HepG2 (cell line): Measurements from ENCODE around the gene RSKR. TPM values are rescaled to one million over a fixed set of nuclear protein-coding genes. Genes with fewer than 3 reads are reported as not detected.

Source experiments
- ATAC-seq: fragments of 200-7000 bp; cut with Tn5 transposase; 3 replicates; pipeline ENCODE4 v1.9.1; 2020; ENCODE audit warnings: mild to moderate bottlenecking, moderate library complexity
- BruUV-seq: library from RNA; stranded (reverse); fragments of 400-500 nt; replicated peaks from 2 replicates; lab custom pipeline; 2021; lab: Mats Ljungman, UMichigan
- CTCF ChIA-PET: fragments of 300-600 bp; formaldehyde crosslinking; extraction: SDS; loops from one replicate; lab custom pipeline; 2021; ENCODE audit warnings: low total read pairs, inconsistent platforms, low intra/inter-chr PET ratio; lab: Yijun Ruan, JAX
- POLR2A ChIA-PET: fragments of 350-600 bp; sonication (Branson Sonifier 250); formaldehyde crosslinking; loops from one replicate; lab custom pipeline; 2020; ENCODE audit warnings: antibody characterized with exemption, inconsistent platforms; lab: Yijun Ruan, JAX
- DNase-seq: peaks from one replicate; pipeline ENCODE4 v3.0.0-alpha.2; 2015; ENCODE audit warnings: low spot score
- FAIRE-seq: peaks from 3 replicates; lab custom pipeline; 2011; peaks lifted over from hg19 to GRCh38; lab: Jason Lieb, UNC
- H2AFZ ChIP-seq: one replicate; pipeline ENCODE4 v1.6.1; 2011; ENCODE audit warnings: low read length, inconsistent platforms
- H3K27ac ChIP-seq: fragments of 300-600 bp; 3 replicates; pipeline ENCODE4 v1.8.0; 2011; ENCODE audit warnings: mixed run types, mild to moderate bottlenecking, mixed read lengths, low read length, inconsistent platforms; ENCODE audit not compliant: insufficient read depth; ENCODE audit errors: extremely low read length
- H3K27me3 ChIP-seq, 2 experiments: fragments of 200-600 bp in 1 of 2; 2 replicates in 1 of 2; 3 replicates in 1 of 2; pipeline versions ENCODE4 v1.6.0 to v1.8.0; 2011; ENCODE audit warnings: low read length in 2 of 2, mild to moderate bottlenecking in 2 of 2, moderate library complexity in 2 of 2, inconsistent platforms in 1 of 2; ENCODE audit not compliant: insufficient read depth in 2 of 2, control insufficient read depth in 1 of 2
- H3K36me3 ChIP-seq, 2 experiments: fragments of 200-600 bp in 1 of 2; replicated peaks in 1 of 2; 2 replicates in 1 of 2; 3 replicates in 1 of 2; pipeline versions ENCODE4 v1.5.1 to v1.8.0; 2011; ENCODE audit warnings: low read length in 2 of 2, inconsistent platforms in 1 of 2; ENCODE audit not compliant: insufficient read depth in 2 of 2, control insufficient read depth in 1 of 2
- H3K4me1 ChIP-seq: 2 replicates; pipeline ENCODE4 v1.5.1; 2012; ENCODE audit warnings: low read length, inconsistent platforms; ENCODE audit not compliant: insufficient read depth
- H3K4me2 ChIP-seq: 2 replicates; pipeline ENCODE4 v1.6.0; 2011; ENCODE audit warnings: low read depth, low read length, inconsistent platforms
- H3K4me3 ChIP-seq, 3 experiments: fragments of 200-600 bp in 1 of 3; sonication (generic), shearing (Covaris generic) in 1 of 3; replicated peaks in 1 of 3; 2 replicates each; pipeline ENCODE4 v1.5.1; 2011 to 2016; ENCODE audit warnings: low read length in 3 of 3, inconsistent platforms in 2 of 3, low read depth in 2 of 3, mild to moderate bottlenecking in 2 of 3, control low read depth in 1 of 3, mixed read lengths in 1 of 3; ENCODE audit not compliant: insufficient read depth in 1 of 3
- H3K79me2 ChIP-seq: one replicate; pipeline ENCODE4 v1.6.1; 2011; ENCODE audit warnings: low read length, inconsistent platforms; ENCODE audit not compliant: insufficient read depth
- H3K9ac ChIP-seq: 2 replicates; pipeline ENCODE4 v1.6.0; 2011; ENCODE audit warnings: mild to moderate bottlenecking, low read depth, low read length, inconsistent platforms; ENCODE audit not compliant: insufficient read depth
- H3K9me3 ChIP-seq: 2 replicates; pipeline ENCODE4 v1.5.1; 2012; ENCODE audit warnings: mild to moderate bottlenecking, low read length
- H4K20me1 ChIP-seq: 2 replicates; pipeline ENCODE4 v1.6.0; 2011; ENCODE audit warnings: inconsistent platforms, mild to moderate bottlenecking, low read length, moderate library complexity; ENCODE audit not compliant: insufficient read depth
- BCL6 ChIP-seq: IDR thresholded peaks from 2 replicates; pipeline ENCODE4 v1.6.1; 2016; ENCODE audit warnings: missing genetic modification reagents, missing compliant biosample characterization
- ELF1 ChIP-seq: sonication (generic); formaldehyde crosslinking; IDR thresholded peaks from 2 replicates; pipeline ENCODE4 v1.4.0; 2020; ENCODE audit warnings: missing genetic modification reagents
- KDM5B ChIP-seq: sonication (generic); formaldehyde crosslinking; IDR thresholded peaks from 2 replicates; pipeline ENCODE4 v1.4.0; 2020; ENCODE audit warnings: missing genetic modification reagents, mild to moderate bottlenecking, borderline replicate concordance
- MTA1 ChIP-seq: sonication (generic); formaldehyde crosslinking; IDR thresholded peaks from 2 replicates; pipeline ENCODE4 v1.4.0; 2020; ENCODE audit warnings: missing genetic modification reagents, mild to moderate bottlenecking, borderline replicate concordance
- TAF15 ChIP-seq: fragments of 200-400 bp; formaldehyde crosslinking; IDR thresholded peaks from one replicate; pipeline ENCODE4 v1.6.1; 2018; ENCODE audit warnings: mild to moderate bottlenecking, low read depth, low read length; ENCODE audit not compliant: poor library complexity, severe bottlenecking
- XRCC5 ChIP-seq: fragments of 200-400 bp; formaldehyde crosslinking; optimal IDR thresholded peaks from 2 replicates; pipeline ENCODE3; 2017; ENCODE audit warnings: mild to moderate bottlenecking, low read length
- ZNF142 ChIP-seq: sonication (generic); formaldehyde crosslinking; IDR thresholded peaks from 2 replicates; pipeline ENCODE4 v1.4.0; 2020; ENCODE audit warnings: missing genetic modification reagents
- ZNF558 ChIP-seq: sonication (generic); formaldehyde crosslinking; IDR thresholded peaks from 2 replicates; pipeline ENCODE4 v1.9.0; 2022; ENCODE audit warnings: mild to moderate bottlenecking, missing genetic modification reagents, borderline replicate concordance
- ZNF576 ChIP-seq: sonication (generic); formaldehyde crosslinking; IDR thresholded peaks from 2 replicates; pipeline ENCODE4 v1.4.0; 2020; ENCODE audit warnings: mild to moderate bottlenecking, missing genetic modification reagents
- ZNF670 ChIP-seq: sonication (generic); formaldehyde crosslinking; IDR thresholded peaks from 2 replicates; pipeline ENCODE4 v1.8.0; 2022; ENCODE audit warnings: mild to moderate bottlenecking, missing genetic modification reagents, borderline replicate concordance
- ZNF768 ChIP-seq: sonication (generic); formaldehyde crosslinking; IDR thresholded peaks from 2 replicates; pipeline ENCODE4 v1.4.0; 2020; ENCODE audit warnings: missing genetic modification reagents
- ZSCAN22 ChIP-seq: sonication (generic); formaldehyde crosslinking; IDR thresholded peaks from 2 replicates; pipeline ENCODE4 v1.4.0; 2020; ENCODE audit warnings: mild to moderate bottlenecking, missing genetic modification reagents
- WGBS: methylation state at CpG from one replicate; pipeline ENCODE4 v1.1.6; 2017; ENCODE audit warnings: low lambda C conversion rate; 5-methylcytosine and 5-hydroxymethylcytosine counted together
- in situ Hi-C: cut with HindIII; loops from 2 replicates; pipeline ENCODE4 v1.10.0; 2017; ENCODE audit warnings: low pct_unique_long_range_greater_than_20kb; ENCODE audit not compliant: extremely low pct_ligation_motif_present
- intact Hi-C: fragments of 100-400 bp; cut with micrococcal nuclease; formaldehyde crosslinking; loops from one replicate; pipeline ENCODE4 v1.10.0; 2022; ENCODE audit not compliant: unreplicated experiment
- polyA plus RNA-seq, 8 experiments: library from polyadenylated mRNA; depleted of rRNA in 3 of 8; stranded (reverse) in 7 of 8; unstranded in 1 of 8; fragments of >200 nt; fragmentation: Illumina TruSeq in 4 of 8; extraction: Trizol in 4 of 8; gene quantifications; 2 replicates each; pipeline versions ENCODE4 v1.2.1 to v1.2.3, GENCODE V29; 2011 to 2016; ENCODE audit warnings: low read depth in 4 of 8, missing spikeins in 1 of 8, mixed read lengths in 1 of 8; ENCODE audit not compliant: insufficient read depth in 1 of 8
- total RNA-seq, 5 experiments: library from RNA; depleted of rRNA; stranded (reverse); fragments of >200 nt; fragmentation: Illumina TruSeq; extraction: Trizol; gene quantifications; 2 replicates each; pipeline ENCODE4 v1.2.3, GENCODE V29; 2016; ENCODE audit warnings: low read depth in 1 of 5

Gene RSKR
- total and polyA plus RNA-seq, 2 of the 13 experiments (the other 11 are each of a cell fraction or from before 2014, with no cell fraction given) = 5.0 to 10.4 TPM

- ATAC-seq = no peak
- H3K4me3 ChIP-seq = no peak overlapping the region
- intact Hi-C loops (no loop called here), in situ Hi-C loops (loop anchor here (5.0 kb wide), 1 partner anchor 118 kb away; no protein-coding TSS in a partner anchor)
- H3K9me3 ChIP-seq = no peaks in the 10 kb centered on the region
- H3K79me2 ChIP-seq = no peaks in the 10 kb centered on the region
- FAIRE-seq = no peak
- H3K27ac ChIP-seq = no peak overlapping the region
- DNase-seq = no peak
- no peak overlapping the region for H2AFZ ChIP-seq
- H4K20me1 ChIP-seq = no peaks in the 10 kb centered on the region
- no peak overlapping the region for H3K9ac ChIP-seq
- ChIA-PET CTCF (no interaction called here), POLR2A (interaction anchor here (0.6 to 1.8 kb wide), 3 partner anchors 11 to 35 kb away, joined by 3 to 5 read pairs (median 3); partner anchors contain the start of gene BLTP2)
- no peaks in the 10 kb centered on the region for H3K27me3 ChIP-seq
- H3K36me3 ChIP-seq = peaks cover 9 to 23% of the 10 kb centered on the region in 2 experiments; a peak in 4 of 5 replicates
- 82% methylated on average over 8 of the region's 8 CpGs for WGBS
- no TSS peak for BruUV-seq
- no peaks in the 10 kb centered on the region for H3K4me1 ChIP-seq
- no peak overlapping the region for H3K4me2 ChIP-seq
- no peak for TF ChIP-seq ELF1 (CRISPR knock-in tag)
- TF ChIP-seq ZNF558 (CRISPR knock-in tag) = no peak
- no peak for TF ChIP-seq TAF15
- TF ChIP-seq ZNF670 = no peak
- TF ChIP-seq KDM5B = no peak
- TF ChIP-seq MTA1 = no peak
- TF ChIP-seq XRCC5 = no peak
- TF ChIP-seq ZNF768 (CRISPR knock-in tag) = no peak
- TF ChIP-seq ZNF142 (CRISPR knock-in tag) = no peak
- TF ChIP-seq BCL6 (CRISPR knock-in tag) = no peak
- TF ChIP-seq ZSCAN22 (CRISPR knock-in tag) = no peak
- TF ChIP-seq ZNF576 (CRISPR knock-in tag) = no peak
Observed at GRCh38 chr17:28610376-28610775, 3.6 kb downstream of the RSKR start.
